HG02759 (cell line): ENCODE results near the gene FOXA2.

Source experiments
- ATAC-seq: cut with Tn5 transposase; IDR thresholded peaks from one replicate; pipeline ENCODE4 v1.9.1; 2021; ENCODE audit warnings: mild to moderate bottlenecking, moderate library complexity; ENCODE audit not compliant: unreplicated experiment

The FOXA2 gene

GRCh38 chr20:22584922-22585785, 782 bp upstream of the FOXA2 start:
- no peak for ATAC-seq

- no peak for ATAC-seq
These were observed 425 bp downstream of the FOXA2 start for GRCh38 chr20:22583773-22584521.

GRCh38 chr20:22582964-22583772, 1.2 kb downstream of the FOXA2 start:
- ATAC-seq: no peak

- ATAC-seq: no peak
These were observed 1.9 kb downstream of the FOXA2 start for GRCh38 chr20:22582386-22582963.

GRCh38 chr20:22581437-22582385, 2.7 kb downstream of the FOXA2 start:
- ATAC-seq: no peak

GRCh38 chr20:22579711-22580697, 4.4 kb downstream of the FOXA2 start:
- no peak for ATAC-seq

- no peak for ATAC-seq
These were observed 5.3 kb downstream of the FOXA2 start for GRCh38 chr20:22579119-22579427.

GRCh38 chr20:22578221-22579118, 5.9 kb downstream of the FOXA2 start:
- no peak for ATAC-seq

- no peak for ATAC-seq
These were observed 6.7 kb downstream of the FOXA2 start for GRCh38 chr20:22577515-22578220.

- no peak for ATAC-seq
These were observed 7.4 kb downstream of the FOXA2 start for GRCh38 chr20:22576733-22577514.

GRCh38 chr20:22576273-22576672, 8.1 kb downstream of the FOXA2 start:
- ATAC-seq: no peak

GRCh38 chr20:22575737-22576136, 8.6 kb downstream of the FOXA2 start:
- no peak for ATAC-seq

GRCh38 chr20:22575087-22575721, 9.2 kb downstream of the FOXA2 start:
- ATAC-seq: no peak

- no peak for ATAC-seq
These were observed 9.8 kb downstream of the FOXA2 start for GRCh38 chr20:22574545-22575086.

GRCh38 chr20:22572491-22572890, 11.9 kb downstream of the FOXA2 start:
- ATAC-seq: no peak

GRCh38 chr20:22572023-22572422, 12.3 kb downstream of the FOXA2 start:
- no peak for ATAC-seq
